H9 (cell line): Measurements from ENCODE around the gene TK2. TPM values are rescaled to one million over a fixed set of nuclear protein-coding genes. Genes with fewer than 3 reads are reported as not detected.

Experiments used
- DNase-seq: peaks from one replicate; pipeline ENCODE4 v3.0.0-alpha.2; 2017
- H2AFZ ChIP-seq: one replicate; pipeline ENCODE4 v1.6.1; 2013; ENCODE audit warnings: mild to moderate bottlenecking, low read length, control low read depth, moderate library complexity
- H2AK5ac ChIP-seq: 2 replicates; pipeline ENCODE4 v1.6.1; 2013; ENCODE audit warnings: low read length, control low read depth, mixed read lengths; ENCODE audit not compliant: insufficient read length
- H2BK120ac ChIP-seq: one replicate; pipeline ENCODE4 v1.6.1; 2013; ENCODE audit warnings: low read depth, mild to moderate bottlenecking, low read length, control low read depth, inconsistent platforms; ENCODE audit not compliant: poor library complexity, severe bottlenecking
- H2BK12ac ChIP-seq: 2 replicates; pipeline ENCODE4 v1.6.1; 2013; ENCODE audit warnings: low read length, control low read depth, mixed read lengths, low read depth; ENCODE audit not compliant: insufficient read length
- H2BK15ac ChIP-seq: 2 replicates; pipeline ENCODE4 v1.6.1; 2013; ENCODE audit warnings: low read depth, low read length, control low read depth
- H2BK20ac ChIP-seq: one replicate; pipeline ENCODE4 v1.6.1; 2013; ENCODE audit warnings: low read depth, mild to moderate bottlenecking, low read length, control low read depth, inconsistent platforms; ENCODE audit not compliant: poor library complexity, severe bottlenecking
- H2BK5ac ChIP-seq: 2 replicates; pipeline ENCODE4 v1.6.1; 2013; ENCODE audit warnings: low read length, control low read depth, mixed read lengths; ENCODE audit not compliant: insufficient read length
- H3K14ac ChIP-seq: 2 replicates; pipeline ENCODE4 v1.6.1; 2013; ENCODE audit warnings: low read length, control low read depth; ENCODE audit not compliant: insufficient read depth
- H3K18ac ChIP-seq: 2 replicates; pipeline ENCODE4 v1.6.1; 2013; ENCODE audit warnings: low read depth, mild to moderate bottlenecking, mixed read lengths, low read length, control low read depth; ENCODE audit not compliant: insufficient read length
- H3K23ac ChIP-seq: 2 replicates; pipeline ENCODE4 v1.6.1; 2013; ENCODE audit warnings: low read length, control low read depth, mixed read lengths, low read depth; ENCODE audit not compliant: insufficient read length
- H3K23me2 ChIP-seq: 2 replicates; pipeline ENCODE4 v1.6.1; 2013; ENCODE audit warnings: low read depth, mild to moderate bottlenecking, mixed read lengths, low read length, control low read depth; ENCODE audit not compliant: insufficient read length, poor library complexity, severe bottlenecking
- H3K27ac ChIP-seq: 2 replicates; pipeline ENCODE4 v1.5.1; 2013; ENCODE audit warnings: low read length, control low read depth, mixed read lengths, low read depth; ENCODE audit not compliant: insufficient read length
- H3K27me3 ChIP-seq: 2 replicates; pipeline ENCODE4 v1.6.1; 2013; ENCODE audit warnings: low read length, control low read depth, inconsistent platforms; ENCODE audit not compliant: insufficient read depth
- H3K4ac ChIP-seq: 2 replicates; pipeline ENCODE4 v1.6.1; 2013; ENCODE audit warnings: low read depth, mild to moderate bottlenecking, control low read depth, inconsistent platforms, low read length, moderate library complexity
- H3K4me1 ChIP-seq: 2 replicates; pipeline ENCODE4 v1.6.1; 2013; ENCODE audit warnings: low read length, control low read depth, inconsistent platforms; ENCODE audit not compliant: insufficient read depth
- H3K4me2 ChIP-seq: 2 replicates; pipeline ENCODE4 v1.6.1; 2013; ENCODE audit warnings: low read length, control low read depth, mixed read lengths; ENCODE audit not compliant: insufficient read length, insufficient read depth
- H3K56ac ChIP-seq: 2 replicates; pipeline ENCODE4 v1.6.1; 2013; ENCODE audit warnings: low read depth, mild to moderate bottlenecking, mixed read lengths, low read length, control low read depth; ENCODE audit not compliant: insufficient read length
- H3K79me1 ChIP-seq: 2 replicates; pipeline ENCODE4 v1.6.1; 2013; ENCODE audit warnings: low read depth, mild to moderate bottlenecking, moderate library complexity, low read length, control low read depth, inconsistent platforms; ENCODE audit not compliant: insufficient read depth, poor library complexity, severe bottlenecking
- H3K79me2 ChIP-seq: 2 replicates; pipeline ENCODE4 v1.6.1; 2013; ENCODE audit warnings: low read length, control low read depth, inconsistent platforms; ENCODE audit not compliant: insufficient read depth
- H3K9ac ChIP-seq: 2 replicates; pipeline ENCODE4 v1.6.1; 2013; ENCODE audit warnings: low read length, control low read depth, mixed read lengths; ENCODE audit not compliant: insufficient read length; ENCODE audit errors: extremely low read depth
- H3K9me3 ChIP-seq: one replicate; pipeline ENCODE4 v1.6.1; 2013; ENCODE audit warnings: low read depth, low read length, inconsistent platforms; ENCODE audit not compliant: control insufficient read depth
- H3T11ph ChIP-seq: one replicate; pipeline ENCODE4 v1.6.1; 2013; ENCODE audit warnings: mild to moderate bottlenecking, low read length, control low read depth, inconsistent platforms
- H4K20me1 ChIP-seq: one replicate; pipeline ENCODE4 v1.6.1; 2013; ENCODE audit not compliant: control insufficient read depth, insufficient read length, insufficient read depth
- H4K5ac ChIP-seq: 2 replicates; pipeline ENCODE4 v1.6.1; 2013; ENCODE audit warnings: low read depth, mild to moderate bottlenecking, mixed read lengths, low read length, control low read depth; ENCODE audit not compliant: insufficient read length
- H4K8ac ChIP-seq: replicated peaks from 2 replicates; pipeline ENCODE4 v1.6.1; 2013; ENCODE audit warnings: low read length, control low read depth, mixed read lengths, low read depth; ENCODE audit not compliant: insufficient read length
- H4K91ac ChIP-seq: 2 replicates; pipeline ENCODE4 v1.6.1; 2013; ENCODE audit warnings: low read depth, mild to moderate bottlenecking, moderate library complexity, mixed read lengths, low read length, control low read depth; ENCODE audit not compliant: insufficient read length
- H3K27ac Mint-ChIP-seq, 3 experiments: 2 replicates in 2 of 3; 3 replicates in 1 of 3; pipeline ENCODE4 v1.8.0; 2020 to 2021; ENCODE audit warnings: mixed read lengths in 3 of 3, mild to moderate bottlenecking in 1 of 3, moderate library complexity in 1 of 3
- H3K27me3 Mint-ChIP-seq: 2 replicates; pipeline ENCODE4 v1.8.0; 2021; ENCODE audit warnings: low read depth, mild to moderate bottlenecking, moderate library complexity, mixed read lengths
- H3K36me3 Mint-ChIP-seq, 3 experiments: 2 replicates in 2 of 3; 3 replicates in 1 of 3; pipeline ENCODE4 v1.8.0; 2020 to 2021; ENCODE audit warnings: low read depth in 3 of 3, mixed read lengths in 3 of 3; ENCODE audit not compliant: insufficient read depth in 1 of 3
- H3K4me1 Mint-ChIP-seq, 2 experiments: 2 replicates each; pipeline ENCODE4 v1.8.0; 2020; ENCODE audit warnings: mixed read lengths in 2 of 2
- H3K4me3 Mint-ChIP-seq, 2 experiments: 2 replicates in 1 of 2; 3 replicates in 1 of 2; pipeline ENCODE4 v1.8.0; 2020 to 2021; ENCODE audit warnings: mild to moderate bottlenecking in 2 of 2, mixed read lengths in 2 of 2, moderate library complexity in 1 of 2
- H3K9me3 Mint-ChIP-seq, 2 experiments: 2 replicates in 1 of 2; 3 replicates in 1 of 2; pipeline ENCODE4 v1.8.0; 2020; ENCODE audit warnings: mild to moderate bottlenecking in 2 of 2, mixed read lengths in 2 of 2, moderate library complexity in 1 of 2
- WGBS: extraction: QIAGEN DNeasy Blood & Tissue Kit; methylation state at CpG from one replicate; pipeline ENCODE4 v1.1.7; 2013; ENCODE audit warnings: missing lambda C conversion rate, low lambda C conversion rate, mixed read lengths; ENCODE audit not compliant: insufficient read length; ENCODE audit errors: extremely low coverage; 5-methylcytosine and 5-hydroxymethylcytosine counted together
- total RNA-seq: library from RNA; stranded (reverse); gene quantifications from 2 replicates; pipeline ENCODE4 v1.2.1, GENCODE V29; 2021
- TF ChIP-seq, protein P1 (sequence below): fragments of 200-600 bp; sonication (generic); conservative IDR thresholded peaks from 3 replicates; pipeline ENCODE4 v1.8.0; 2021; ENCODE audit warnings: antibody characterized with exemption, mild to moderate bottlenecking

TK2 gene
- total RNA-seq, 1 experiment from 2014 or later: 5.2 TPM

DNA sequence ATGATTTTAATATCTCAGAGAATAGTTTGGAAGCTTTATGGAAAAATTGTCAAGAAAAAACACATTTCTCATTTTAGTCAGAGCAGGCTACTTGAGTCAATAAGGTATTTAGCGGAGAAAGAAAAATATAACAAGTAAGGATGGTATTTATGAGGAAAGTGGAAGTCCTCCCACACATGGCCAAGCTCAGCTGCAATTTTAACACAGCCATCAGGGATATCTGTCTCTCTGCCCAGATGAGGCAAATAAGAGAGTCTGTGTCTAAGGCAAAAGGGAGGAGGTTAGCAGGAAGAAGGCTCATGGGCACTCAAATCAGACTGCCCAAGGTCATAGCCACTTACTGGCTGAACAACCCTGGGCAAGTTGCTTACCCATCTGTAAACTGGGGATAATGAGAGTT, 24.2 kb upstream of the TK2 start:
- H3K27me3 ChIP-seq: peaks cover 13% of the 10 kb centered on the region; the same call in 1 of the 2 replicates
- no peak overlapping the region for H3K56ac ChIP-seq
- no peak overlapping the region for H3K4me2 ChIP-seq
- no peak overlapping the region for H2BK12ac ChIP-seq
- H3K4me1 Mint-ChIP-seq: peaks cover 4 to 7% of the 10 kb centered on the region in 2 experiments
- H2BK5ac ChIP-seq: no peak overlapping the region
- TF ChIP-seq, protein P1, sequence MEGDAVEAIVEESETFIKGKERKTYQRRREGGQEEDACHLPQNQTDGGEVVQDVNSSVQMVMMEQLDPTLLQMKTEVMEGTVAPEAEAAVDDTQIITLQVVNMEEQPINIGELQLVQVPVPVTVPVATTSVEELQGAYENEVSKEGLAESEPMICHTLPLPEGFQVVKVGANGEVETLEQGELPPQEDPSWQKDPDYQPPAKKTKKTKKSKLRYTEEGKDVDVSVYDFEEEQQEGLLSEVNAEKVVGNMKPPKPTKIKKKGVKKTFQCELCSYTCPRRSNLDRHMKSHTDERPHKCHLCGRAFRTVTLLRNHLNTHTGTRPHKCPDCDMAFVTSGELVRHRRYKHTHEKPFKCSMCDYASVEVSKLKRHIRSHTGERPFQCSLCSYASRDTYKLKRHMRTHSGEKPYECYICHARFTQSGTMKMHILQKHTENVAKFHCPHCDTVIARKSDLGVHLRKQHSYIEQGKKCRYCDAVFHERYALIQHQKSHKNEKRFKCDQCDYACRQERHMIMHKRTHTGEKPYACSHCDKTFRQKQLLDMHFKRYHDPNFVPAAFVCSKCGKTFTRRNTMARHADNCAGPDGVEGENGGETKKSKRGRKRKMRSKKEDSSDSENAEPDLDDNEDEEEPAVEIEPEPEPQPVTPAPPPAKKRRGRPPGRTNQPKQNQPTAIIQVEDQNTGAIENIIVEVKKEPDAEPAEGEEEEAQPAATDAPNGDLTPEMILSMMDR: no peak
- H3K23ac ChIP-seq: no peak overlapping the region
- H2BK15ac ChIP-seq: no peak overlapping the region
- H3K4me3 Mint-ChIP-seq: no peak overlapping the region
- no peaks in the 10 kb centered on the region for H3K23me2 ChIP-seq
- no peak overlapping the region for H3K18ac ChIP-seq
- no peaks in the 10 kb centered on the region for H3K79me2 ChIP-seq
- H2BK20ac ChIP-seq: no peak overlapping the region
- no peaks in the 10 kb centered on the region for H3K4me1 ChIP-seq
- no peak overlapping the region for H3K27ac Mint-ChIP-seq
- no peak overlapping the region for H4K5ac ChIP-seq
- no peak overlapping the region for H2BK120ac ChIP-seq
- no peak overlapping the region for H3K9ac ChIP-seq
- H3K79me1 ChIP-seq: no peaks in the 10 kb centered on the region
- no peak overlapping the region for H3K14ac ChIP-seq
- WGBS: no CpG with 5 or more reads among the region's 1 CpG
- peaks cover 21% of the 10 kb centered on the region for H3K27me3 Mint-ChIP-seq
- H3K4ac ChIP-seq: no peak overlapping the region
- no peak overlapping the region for H2AK5ac ChIP-seq
- no peak overlapping the region for H3K27ac ChIP-seq
- no peak overlapping the region for H2AFZ ChIP-seq
- H3K36me3 Mint-ChIP-seq: no peaks in the 10 kb centered on the region
- H4K20me1 ChIP-seq: no peaks in the 10 kb centered on the region
- no peak for DNase-seq
- no peak overlapping the region for H4K91ac ChIP-seq
- no peak overlapping the region for H4K8ac ChIP-seq
- no peak overlapping the region for H3T11ph ChIP-seq
- no peaks in the 10 kb centered on the region for H3K9me3 ChIP-seq
- H3K9me3 Mint-ChIP-seq: no peaks in the 10 kb centered on the region
